ENCODE results near the gene NOP9.

DNA sequence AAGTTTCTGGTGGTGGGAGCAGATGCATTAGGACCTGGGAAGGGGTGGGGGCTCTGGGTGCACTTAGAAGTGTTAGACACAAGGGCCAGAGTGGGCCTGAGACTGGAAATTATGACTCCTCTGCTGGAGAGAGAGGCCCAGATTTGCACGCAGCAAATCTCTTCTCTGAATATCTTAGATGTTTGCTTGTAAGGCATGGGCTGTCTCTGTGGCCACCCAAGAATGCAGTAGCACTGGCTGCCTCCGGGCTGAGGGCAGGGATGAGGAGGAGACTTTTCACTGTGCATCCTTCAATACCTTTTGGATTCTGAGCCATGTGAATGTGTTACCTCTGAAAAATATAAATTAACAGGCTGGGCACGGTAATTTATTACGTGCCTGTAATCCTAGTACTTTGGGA lies 14.3 kb upstream of the NOP9 start:
- TF ChIP-seq SP1 (IDR thresholded peaks at IDR 0.05; ENCODE audit: low read depth), result no peak
- no peak for TF ChIP-seq EZH2 (IDR thresholded peaks at IDR 0.05)
- TF ChIP-seq, protein P1, sequence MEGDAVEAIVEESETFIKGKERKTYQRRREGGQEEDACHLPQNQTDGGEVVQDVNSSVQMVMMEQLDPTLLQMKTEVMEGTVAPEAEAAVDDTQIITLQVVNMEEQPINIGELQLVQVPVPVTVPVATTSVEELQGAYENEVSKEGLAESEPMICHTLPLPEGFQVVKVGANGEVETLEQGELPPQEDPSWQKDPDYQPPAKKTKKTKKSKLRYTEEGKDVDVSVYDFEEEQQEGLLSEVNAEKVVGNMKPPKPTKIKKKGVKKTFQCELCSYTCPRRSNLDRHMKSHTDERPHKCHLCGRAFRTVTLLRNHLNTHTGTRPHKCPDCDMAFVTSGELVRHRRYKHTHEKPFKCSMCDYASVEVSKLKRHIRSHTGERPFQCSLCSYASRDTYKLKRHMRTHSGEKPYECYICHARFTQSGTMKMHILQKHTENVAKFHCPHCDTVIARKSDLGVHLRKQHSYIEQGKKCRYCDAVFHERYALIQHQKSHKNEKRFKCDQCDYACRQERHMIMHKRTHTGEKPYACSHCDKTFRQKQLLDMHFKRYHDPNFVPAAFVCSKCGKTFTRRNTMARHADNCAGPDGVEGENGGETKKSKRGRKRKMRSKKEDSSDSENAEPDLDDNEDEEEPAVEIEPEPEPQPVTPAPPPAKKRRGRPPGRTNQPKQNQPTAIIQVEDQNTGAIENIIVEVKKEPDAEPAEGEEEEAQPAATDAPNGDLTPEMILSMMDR (IDR thresholded peaks at IDR 0.05 in 2 of 3, conservative IDR thresholded peaks at IDR 0.05 in 1 of 3; ENCODE audit: borderline replicate concordance in 1 of 3, insufficient read depth in 1 of 3, low read depth in 2 of 3, low read length in 2 of 3), result no peak
- TF ChIP-seq ZNF274 (IDR thresholded peaks at IDR 0.05; ENCODE audit: low read depth, low read length), result no peak
- no peak for TF ChIP-seq POLR2A (IDR thresholded peaks at IDR 0.05; ENCODE audit: borderline replicate concordance, extremely low read depth, insufficient read depth, insufficient read length)
- TF ChIP-seq EZH2phosphoT487 (IDR thresholded peaks at IDR 0.05; ENCODE audit: borderline replicate concordance), result no peak
- no peak for TF ChIP-seq RAD21 (IDR thresholded peaks at IDR 0.05; ENCODE audit: low read depth)
- no peak for TF ChIP-seq SRF (IDR thresholded peaks at IDR 0.05; ENCODE audit: low read depth)
- no peak for TF ChIP-seq ZFX (IDR thresholded peaks at IDR 0.05)
- TF ChIP-seq TCF7L2 (IDR thresholded peaks at IDR 0.05; ENCODE audit: borderline replicate concordance, extremely low read depth, insufficient read depth, insufficient read length), result no peak
- TF ChIP-seq, protein P2, sequence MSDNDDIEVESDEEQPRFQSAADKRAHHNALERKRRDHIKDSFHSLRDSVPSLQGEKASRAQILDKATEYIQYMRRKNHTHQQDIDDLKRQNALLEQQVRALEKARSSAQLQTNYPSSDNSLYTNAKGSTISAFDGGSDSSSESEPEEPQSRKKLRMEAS (IDR thresholded peaks at IDR 0.05), result no peak
- no peak for TF ChIP-seq REST (IDR thresholded peaks at IDR 0.05; ENCODE audit: low read depth)
